ENCODE measurements around the gene NCKAP1.
"Not testable (repeated sequence)": the region's sequence is repeated elsewhere in the genome, so short reads cannot be mapped to it uniquely, and the experiment has no call there.

Gene NCKAP1

DNA sequence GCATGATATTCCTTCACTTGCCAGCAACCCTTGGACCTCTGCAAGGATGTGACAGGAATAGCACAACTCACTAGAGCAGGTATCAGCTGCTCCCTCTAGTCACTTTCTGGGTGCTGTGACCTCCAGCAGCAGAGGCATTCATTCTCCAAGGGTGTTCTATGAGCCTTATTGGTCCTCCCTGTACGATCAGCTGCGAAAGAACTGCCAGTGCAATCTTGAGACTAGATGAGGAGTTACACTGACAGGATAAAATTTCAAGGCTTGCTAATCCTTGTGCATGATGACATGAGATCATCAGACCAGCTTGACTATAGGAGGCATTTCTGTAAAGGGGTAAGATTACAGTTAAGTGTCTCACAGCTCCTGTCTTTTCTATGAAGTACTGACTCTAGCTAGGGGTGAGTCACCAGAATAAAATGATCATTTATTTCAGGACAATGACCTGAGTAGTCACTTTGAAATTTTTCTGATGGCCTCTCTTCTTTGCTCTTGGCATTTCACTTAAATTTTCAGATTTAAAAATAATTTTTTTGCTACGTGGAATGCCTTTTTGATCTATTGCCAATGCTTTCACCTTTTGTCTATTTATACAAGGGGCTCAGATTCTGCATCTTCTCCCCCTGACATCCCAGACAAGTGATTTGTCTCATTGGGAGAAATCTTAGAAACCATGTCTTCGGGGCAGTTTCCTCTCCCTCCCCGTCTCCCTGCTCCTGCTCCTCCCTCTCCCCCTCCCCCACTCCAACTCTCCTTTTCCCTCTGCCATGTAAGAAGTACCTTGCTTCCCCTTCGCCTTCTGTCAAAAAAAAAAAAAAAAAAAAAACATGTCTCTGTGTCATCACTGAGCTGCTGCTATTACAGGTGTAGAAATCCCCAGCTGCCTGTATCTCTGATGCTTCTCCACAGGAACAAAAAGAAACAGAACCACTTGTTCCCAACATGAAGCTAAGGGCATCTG lies 122.6 kb downstream of the NCKAP1 start:
- in situ Hi-C loops (cut with MboI; ENCODE audit: low sequenced_read_pairs) = no loop called here

DNA sequence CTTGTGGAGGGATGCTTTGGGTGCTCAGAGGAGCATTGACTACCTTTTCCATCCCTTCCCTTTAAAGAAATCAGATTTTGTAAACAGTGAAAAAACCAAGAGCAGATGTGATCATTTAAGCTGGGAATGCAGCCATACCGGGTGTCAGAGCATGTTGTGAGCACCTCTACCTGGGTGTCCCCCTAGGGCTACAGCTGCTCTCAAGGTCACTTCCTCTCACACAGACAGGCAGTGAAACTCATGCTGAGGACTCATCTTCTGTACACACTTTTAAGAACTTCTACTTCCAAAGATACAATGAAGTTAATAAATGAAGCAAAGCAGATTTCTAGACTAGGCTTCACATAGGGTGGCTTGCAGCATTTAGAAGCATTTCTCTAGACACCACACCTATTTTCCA lies 123.4 kb downstream of the NCKAP1 start:
- in situ Hi-C loops (cut with MboI; ENCODE audit: low sequenced_read_pairs) = no loop called here

DNA sequence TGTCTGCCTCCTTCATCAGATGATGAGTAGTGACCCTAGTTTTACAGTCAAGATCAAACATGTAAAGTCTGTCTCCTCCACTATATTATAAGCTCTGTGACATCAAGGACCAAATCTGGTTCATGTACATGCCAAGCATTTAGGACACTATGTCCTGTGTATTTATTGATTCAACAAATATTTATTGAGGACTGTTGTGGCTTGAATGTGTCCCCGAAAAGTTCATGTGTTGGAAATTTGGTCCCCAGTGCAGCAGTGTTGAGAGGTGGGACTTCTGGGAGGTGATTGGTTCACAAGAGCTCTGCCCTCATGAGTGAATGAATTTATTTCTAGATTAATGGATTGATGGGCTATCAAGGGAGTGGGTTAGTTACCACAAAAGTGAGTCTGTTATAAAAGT lies 125.2 kb downstream of the NCKAP1 start:
- in situ Hi-C loops (cut with MboI; ENCODE audit: low sequenced_read_pairs) = no loop called here

DNA sequence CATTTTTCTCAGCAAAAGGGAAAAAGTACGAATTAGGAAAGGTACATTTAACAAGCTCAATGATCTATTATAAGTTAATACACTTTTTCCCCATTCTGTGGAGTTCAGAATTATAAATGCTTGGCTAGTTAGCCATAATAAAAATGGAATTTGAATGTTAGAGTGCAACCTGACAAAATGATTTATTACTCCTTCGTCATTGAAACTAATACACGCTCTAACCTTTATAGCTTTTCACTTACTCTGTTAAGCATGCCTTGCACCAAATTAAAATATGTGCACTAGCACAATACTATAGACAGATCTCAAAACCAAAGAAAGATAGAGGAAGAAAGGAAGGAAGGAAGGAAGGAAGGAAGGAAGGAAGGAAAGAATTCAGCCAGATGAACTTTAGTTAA lies 125.7 kb downstream of the NCKAP1 start:
- in situ Hi-C loops (cut with MboI; ENCODE audit: low sequenced_read_pairs) = no loop called here

DNA sequence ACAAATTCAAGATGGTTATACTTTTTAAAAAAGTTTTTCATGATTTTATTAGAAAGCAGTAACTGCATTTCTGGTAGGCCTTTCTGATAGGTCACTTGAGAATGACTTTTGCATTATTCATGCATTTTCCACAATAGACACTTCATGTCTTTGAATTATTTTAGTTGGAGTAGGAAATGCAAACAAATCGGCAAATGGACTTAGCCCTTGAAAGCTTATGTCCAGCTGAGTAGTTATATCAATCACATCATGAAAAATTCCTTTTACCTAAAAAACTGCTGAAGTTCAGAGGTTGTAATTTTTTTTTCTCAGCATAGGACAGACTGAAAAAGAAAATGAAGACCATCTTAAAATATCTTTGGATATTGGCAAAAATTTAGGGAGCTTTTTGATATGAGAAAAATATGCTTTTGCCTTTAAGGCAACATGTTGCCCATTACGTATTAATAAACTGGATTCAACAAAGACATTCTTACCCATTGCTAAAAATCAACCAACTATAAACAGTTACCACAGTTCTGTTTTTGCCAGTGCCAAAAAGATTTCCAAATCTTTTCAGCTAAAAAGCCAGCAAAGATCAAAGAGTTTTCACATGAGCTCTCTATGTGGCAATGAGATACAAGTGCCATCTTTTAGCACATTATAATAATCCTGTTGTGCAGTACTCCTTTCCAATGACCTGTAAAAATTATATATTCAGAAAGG lies 126.3 kb downstream of the NCKAP1 start:
- in situ Hi-C loops (cut with MboI; ENCODE audit: low sequenced_read_pairs) = no loop called here

DNA sequence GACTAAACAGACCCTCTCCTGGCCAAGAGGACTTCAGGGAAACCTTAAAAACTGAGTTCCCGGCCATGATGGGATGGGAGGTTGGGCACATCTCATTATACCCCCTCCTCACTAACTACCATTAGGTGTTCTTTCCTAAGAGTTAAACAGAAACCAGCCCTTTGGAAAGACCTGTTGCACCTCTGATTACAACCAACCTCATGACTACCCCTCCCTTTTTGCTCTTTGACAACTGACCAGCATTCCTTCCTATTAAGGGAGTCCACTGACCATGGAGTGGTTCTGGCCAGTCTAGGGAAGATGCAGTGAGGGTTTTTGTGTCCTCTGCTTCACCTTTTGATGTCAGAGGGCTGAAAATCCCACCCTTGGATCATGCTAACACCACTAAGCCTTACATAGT lies 127.3 kb downstream of the NCKAP1 start:
- in situ Hi-C loops (cut with MboI; ENCODE audit: low sequenced_read_pairs) = no loop called here

DNA sequence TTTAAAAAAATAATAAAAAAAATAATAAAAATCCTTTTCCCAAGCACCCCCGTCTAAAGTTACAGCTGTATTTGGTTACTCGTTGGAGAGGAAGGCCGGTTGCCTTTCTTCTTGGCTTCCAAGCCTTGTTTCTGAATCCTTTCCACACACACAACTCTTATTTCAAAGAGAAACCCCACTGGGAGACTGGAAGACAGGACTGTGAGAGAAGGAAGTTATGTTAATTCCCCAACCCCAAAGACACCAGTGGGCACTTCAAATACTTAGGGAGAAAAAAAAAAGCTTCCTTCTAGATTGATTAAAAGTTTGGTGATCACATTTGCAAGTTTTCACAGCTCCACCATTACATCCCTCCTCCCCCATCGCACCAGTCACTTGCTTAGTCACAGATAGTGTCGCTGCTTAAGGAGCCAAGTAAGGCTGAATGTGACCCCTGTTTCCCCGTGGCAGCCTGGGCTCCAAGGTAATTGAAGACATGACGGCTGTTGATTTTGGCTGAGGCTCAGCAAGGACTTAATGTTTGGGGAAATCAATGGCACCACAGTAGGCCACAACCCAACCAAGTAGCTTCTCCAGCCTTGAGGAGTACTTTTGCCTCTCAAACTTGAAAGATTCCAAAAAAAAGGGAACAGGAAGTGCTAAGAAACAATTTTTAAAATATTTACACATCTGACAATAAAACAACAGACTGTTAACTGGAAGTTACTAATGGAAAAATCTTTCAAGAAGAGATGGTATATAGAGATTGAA lies 131.0 kb downstream of the NCKAP1 start:
- in situ Hi-C loops (cut with MboI; ENCODE audit: low sequenced_read_pairs) = no loop called here

DNA sequence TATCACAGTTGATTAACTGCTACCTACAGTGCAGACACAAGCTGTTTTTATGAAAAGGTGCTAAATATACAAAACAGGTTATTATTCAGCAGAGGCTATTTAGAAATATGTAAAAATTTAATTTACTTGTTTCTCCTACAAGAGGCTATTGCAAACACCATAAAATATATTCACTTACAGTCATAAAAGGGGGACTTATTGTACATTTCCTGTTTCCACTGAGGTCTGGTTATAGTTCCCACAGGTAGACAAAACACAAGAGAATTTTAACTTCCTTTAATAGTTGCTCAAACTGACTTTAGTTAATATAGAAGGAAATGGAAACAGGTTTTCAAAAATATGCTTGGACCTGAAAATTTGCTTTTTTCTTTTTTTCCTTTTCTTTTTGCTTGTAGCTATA lies 131.8 kb downstream of the NCKAP1 start:
- in situ Hi-C loops (cut with MboI; ENCODE audit: low sequenced_read_pairs) = no loop called here

DNA sequence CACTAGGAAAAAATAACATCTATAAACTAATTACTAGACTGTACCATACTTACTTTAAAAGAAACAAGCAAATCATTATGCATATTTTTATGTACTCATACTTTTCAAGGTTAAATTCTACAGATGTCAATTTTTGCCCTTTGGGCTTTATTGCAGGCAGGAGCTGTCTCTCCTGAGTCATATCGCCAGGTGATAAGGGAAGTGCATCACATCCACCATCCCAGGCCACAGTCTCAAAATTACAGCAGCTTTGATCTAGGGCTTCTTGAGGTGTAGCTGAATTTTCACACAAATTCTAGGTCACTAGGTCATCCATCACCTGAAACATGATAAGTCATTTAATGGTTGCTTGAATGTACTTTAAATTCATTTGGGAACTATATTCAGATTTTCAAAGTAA lies 133.4 kb downstream of the NCKAP1 start:
- in situ Hi-C loops (cut with MboI; ENCODE audit: low sequenced_read_pairs) = no loop called here

DNA sequence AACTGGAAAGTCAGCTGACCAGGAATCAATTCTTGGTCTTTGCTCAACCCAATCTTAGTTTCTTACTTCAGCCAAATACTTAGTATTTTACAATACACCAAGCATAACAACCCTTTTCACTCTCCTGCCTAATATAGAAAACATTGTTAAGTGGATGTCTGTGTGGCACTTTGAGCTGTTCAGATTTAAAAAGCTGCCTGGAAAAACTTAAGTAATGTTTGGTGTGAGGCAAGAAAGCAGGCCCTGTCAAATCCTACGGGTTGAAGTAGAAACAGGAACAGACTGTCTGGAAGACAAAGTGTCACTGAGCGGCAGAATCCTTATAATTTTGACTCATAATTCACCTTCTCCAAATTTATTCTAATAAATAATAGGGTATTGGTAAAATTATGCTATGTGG lies 134.7 kb downstream of the NCKAP1 start:
- in situ Hi-C loops (cut with MboI; ENCODE audit: low sequenced_read_pairs) = no loop called here

DNA sequence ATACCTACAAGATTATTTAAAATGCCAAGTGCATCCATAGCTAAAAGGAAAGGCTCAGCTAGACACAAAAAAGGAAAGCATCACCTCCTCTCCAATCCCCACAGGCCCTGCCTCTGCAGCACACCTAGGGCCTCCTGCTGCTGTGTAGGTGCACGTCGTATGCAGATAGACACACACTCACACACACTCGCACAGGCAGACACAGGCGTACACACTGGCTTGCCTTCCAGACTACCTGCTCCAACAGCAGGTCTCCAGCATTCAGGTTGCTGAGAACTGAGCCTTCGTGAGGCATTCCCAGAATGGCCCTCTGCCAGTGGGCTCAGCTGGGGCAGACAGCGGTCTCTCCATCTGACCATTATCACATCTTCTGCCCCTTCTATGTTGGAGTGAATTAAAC lies 136.5 kb downstream of the NCKAP1 start:
- in situ Hi-C loops (cut with MboI; ENCODE audit: low sequenced_read_pairs) = no loop called here

DNA sequence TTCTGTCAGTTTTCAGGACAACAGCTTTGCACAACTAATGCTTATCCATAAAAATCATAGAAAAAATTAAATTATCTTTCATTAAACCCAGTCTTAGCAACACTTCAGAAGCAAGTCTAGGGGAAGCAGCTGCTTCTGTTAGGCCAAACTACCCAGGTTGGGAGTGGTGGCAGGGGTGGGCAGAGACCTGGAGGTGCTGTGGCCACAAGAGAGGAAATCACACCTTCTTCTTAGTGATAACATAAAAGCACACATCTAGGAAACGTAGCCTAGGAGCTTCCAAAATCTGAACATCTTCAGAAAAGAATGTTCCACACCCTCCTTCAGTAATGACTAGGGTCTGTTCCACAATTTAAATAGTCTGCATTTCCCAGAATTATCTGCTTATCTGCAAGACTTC lies 139.5 kb downstream of the NCKAP1 start:
- in situ Hi-C loops (cut with MboI; ENCODE audit: low sequenced_read_pairs) = no loop called here

DNA sequence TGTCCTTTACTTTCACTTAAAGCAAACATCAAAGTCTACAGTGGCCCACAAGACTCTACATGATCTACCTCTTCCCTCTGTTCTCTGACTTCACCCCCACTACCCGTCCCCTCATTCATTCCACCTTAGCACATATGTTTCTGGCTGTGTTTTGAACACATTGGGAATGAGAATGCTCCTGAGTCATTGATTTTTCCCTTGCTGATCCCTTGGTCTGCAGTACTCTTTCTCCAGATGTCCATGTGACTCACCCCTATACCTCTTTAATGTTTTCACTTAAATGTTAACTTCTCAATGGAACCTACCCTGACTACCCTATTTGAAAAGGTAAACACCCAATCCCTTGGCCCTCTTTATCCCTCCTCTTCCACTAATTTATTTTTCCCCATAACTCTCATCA lies 141.1 kb downstream of the NCKAP1 start:
- in situ Hi-C loops (cut with MboI; ENCODE audit: low sequenced_read_pairs) = no loop called here

DNA sequence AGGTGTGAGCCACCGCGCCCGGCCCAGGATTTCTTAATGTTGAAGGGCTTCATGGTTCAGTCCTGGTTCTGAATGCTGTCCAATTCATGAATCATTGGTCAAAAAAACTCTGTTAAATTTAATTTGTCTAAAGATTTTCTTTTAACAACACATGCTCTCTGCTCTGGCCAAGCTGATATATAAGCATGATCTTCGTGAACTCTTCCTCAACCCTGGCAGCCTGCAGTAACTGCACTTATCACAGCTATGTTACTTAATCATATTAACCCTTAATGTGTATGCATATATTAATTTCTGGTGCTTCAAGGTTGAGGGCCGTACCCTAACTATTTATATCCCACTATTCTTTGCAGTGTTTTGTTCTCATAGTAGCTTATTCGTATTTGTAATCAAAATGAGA lies 142.5 kb downstream of the NCKAP1 start:
- in situ Hi-C loops (cut with MboI; ENCODE audit: low sequenced_read_pairs) = no loop called here

DNA sequence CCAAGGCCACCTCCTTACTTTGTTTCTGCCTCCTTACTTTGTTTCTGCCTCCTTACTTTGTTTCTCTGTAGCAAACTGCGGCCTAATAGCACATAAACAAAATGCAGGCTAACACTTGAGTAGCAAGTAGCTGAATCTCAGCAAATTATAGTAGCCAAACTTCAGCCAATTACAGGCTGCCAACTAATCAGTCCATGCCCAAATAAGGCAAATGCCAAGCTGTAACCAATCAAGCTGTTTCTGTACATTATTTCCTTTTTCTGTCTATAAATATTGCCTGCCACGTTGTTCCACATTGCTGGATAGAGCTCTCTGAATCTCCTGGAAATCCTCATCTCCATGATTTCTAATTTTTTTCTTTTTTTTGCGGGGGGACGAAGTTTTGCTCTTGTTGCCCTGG lies 143.1 kb downstream of the NCKAP1 start:
- in situ Hi-C loops (cut with MboI; ENCODE audit: low sequenced_read_pairs) = no loop called here

DNA sequence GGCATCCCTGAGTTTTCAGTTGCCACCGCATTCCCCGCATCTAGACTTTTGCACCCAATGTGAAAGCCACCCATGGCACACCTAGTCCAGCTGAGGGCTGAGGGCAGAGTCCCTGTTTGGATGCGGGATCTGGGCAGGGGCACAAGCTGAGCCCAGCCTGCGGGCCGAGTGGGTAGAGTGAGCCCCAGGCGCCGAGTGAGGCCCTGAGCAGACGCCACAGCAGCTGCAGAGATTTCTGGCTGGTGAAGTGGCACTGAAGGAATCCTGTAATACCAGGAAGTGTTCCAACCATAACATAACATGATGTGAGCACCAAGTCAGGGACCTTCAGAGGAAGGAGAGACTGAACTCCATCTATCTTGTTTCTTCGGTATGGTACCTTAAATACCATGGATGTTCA lies 144.1 kb downstream of the NCKAP1 start:
- in situ Hi-C loops (cut with MboI; ENCODE audit: low sequenced_read_pairs) = no loop called here

DNA sequence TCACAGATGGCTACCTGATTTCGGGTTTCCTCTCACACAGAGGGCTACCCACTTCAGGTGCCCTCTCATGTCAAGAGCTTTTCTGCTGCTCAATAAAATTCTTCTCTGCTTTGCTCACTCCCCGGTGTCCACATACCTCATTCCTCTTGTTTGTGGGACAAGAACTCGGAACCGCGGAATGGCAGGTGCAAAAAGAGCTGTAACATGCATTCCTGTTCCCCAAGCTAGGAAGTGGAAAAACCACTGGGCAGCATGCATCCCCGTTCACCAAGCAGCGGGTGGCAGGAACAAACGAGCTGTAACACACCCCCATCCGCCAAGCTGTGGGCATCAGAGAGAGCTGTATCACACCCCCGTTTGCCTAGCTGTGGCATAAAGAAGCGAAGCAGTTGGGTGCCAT lies 144.6 kb downstream of the NCKAP1 start:
- in situ Hi-C loops (cut with MboI; ENCODE audit: low sequenced_read_pairs) = no loop called here

DNA sequence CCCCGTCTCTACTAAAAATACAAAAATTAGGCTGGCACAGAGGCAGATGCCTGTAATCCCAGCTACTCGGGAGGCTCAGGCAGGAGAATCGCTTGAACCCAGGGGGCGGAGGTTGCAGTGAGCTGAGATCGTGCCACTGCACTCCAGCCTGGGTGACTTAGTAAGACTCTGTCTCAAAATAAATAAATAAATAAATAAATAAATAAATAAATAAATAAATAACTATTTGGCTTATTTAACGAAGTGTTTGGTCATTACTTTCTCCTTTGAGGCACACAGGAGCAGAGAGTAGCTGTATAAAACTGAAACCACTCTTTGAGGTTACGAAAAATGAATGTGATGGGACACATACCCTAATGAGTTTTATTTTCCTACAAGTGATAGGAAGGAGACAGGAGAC lies 145.2 kb downstream of the NCKAP1 start:
- in situ Hi-C loops (cut with MboI; ENCODE audit: low sequenced_read_pairs) = not testable (repeated sequence)

DNA sequence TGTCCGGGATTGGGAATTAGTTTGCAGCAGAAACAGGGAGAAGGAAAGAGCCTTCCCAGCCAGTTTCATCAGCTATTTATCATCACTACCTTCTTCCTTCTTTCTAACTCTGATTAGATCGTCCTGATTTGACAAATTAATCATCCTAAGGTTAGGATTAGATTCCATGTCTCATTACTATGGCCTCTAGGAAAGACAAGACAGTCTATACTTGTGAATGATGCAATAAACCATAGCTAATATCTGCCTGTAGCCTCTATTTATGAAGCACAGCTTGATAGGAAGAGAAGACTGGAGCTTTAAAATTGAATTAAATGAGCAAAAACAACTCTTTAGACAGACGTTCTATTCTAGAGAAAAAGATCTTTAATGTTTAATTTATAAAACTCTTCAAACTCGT lies 146.6 kb downstream of the NCKAP1 start:
- in situ Hi-C loops (cut with MboI; ENCODE audit: low sequenced_read_pairs) = no loop called here

DNA sequence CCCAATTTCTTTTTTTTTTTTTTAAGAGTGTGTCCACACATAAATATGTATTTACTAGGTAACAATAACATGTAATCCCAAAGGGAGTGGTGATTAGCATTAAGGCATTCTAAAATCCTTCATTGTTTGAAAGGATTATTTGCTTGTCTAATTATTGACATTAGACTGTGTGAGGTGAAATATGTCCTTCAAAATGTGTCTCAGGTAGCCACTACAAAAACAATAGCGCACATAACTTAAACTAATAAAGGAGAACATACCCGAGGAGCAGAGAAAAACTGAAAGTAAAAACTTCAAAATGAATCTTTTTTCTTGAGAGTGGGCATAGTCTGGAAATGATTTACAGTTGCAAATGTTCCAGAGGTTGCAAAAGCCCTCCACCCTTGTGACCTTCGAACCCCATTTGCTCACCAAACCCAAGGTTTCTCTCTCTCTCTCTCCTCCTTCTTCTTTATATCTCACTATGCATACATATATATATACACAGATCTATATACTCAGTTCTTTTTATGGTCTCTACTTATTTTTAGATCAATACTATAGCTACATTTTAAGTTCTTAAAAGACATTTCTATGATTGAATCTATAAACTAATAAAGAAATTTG lies 147.4 kb downstream of the NCKAP1 start:
- in situ Hi-C loops (cut with MboI; ENCODE audit: low sequenced_read_pairs) = no loop called here

DNA sequence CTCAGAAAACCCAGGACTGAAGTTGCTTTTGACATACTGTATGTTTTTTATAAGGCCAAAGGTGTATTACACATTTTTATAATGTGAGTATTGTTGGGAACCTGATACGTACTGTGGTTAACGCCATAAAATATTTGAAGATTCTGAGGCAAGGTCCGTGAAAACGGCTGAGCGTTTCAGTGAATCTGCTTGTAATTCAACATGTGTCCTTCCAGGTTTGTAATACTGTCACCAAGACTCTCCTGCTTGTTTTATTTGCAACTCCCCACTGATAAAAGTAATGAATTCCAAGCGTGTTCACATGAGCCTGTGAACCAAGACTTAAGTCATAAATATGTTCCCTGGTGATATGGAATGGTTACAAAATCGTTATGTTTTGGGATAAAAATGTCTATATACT lies 148.0 kb downstream of the NCKAP1 start:
- in situ Hi-C loops (cut with MboI; ENCODE audit: low sequenced_read_pairs) = no loop called here
